ENCODE data around the gene ELOVL6. TPM values are rescaled to one million over a fixed set of nuclear protein-coding genes. Genes with fewer than 3 reads are reported as not detected.
"Not testable (repeated sequence)": the region's sequence is repeated elsewhere in the genome, so short reads cannot be mapped to it uniquely, and the experiment has no call there.

ELOVL6 gene
- total and polyA plus RNA-seq, 3 donors from 2014 or later: 1.3 to 3.5 (median 1.5) TPM

GRCh38 chr4:110236324-110236723 lies 37.9 kb upstream of the ELOVL6 start:
- Histone ChIP-seq H3K4me1 (no peaks in the 10 kb centered on the region), H3K27ac (no peak overlapping the region), H3K36me3 (ENCODE audit: low read depth, missing control alignments) (no peaks in the 10 kb centered on the region), H3K4me3 (no peak overlapping the region), H3K27me3 (no peaks in the 10 kb centered on the region), H3K9me3 (no peaks in the 10 kb centered on the region)
- TF ChIP-seq POLR2A (IDR thresholded peaks at IDR 0.05) (no peak), CTCF (IDR thresholded peaks at IDR 0.05) (no peak)
- 72 to 93% methylated on average over 1 of the region's 1 CpG for WGBS, 2 donors
- no peak for DNase-seq
- intact Hi-C loops (cut with DNase I; ENCODE audit: low total_unique reads): no loop called here

GRCh38 chr4:110233581-110233980 lies 35.2 kb upstream of the ELOVL6 start:
- 65 to 72% methylated on average over 11 of the region's 11 CpGs for WGBS, 2 donors
- intact Hi-C loops (cut with DNase I; ENCODE audit: low total_unique reads); H3K36me3 ChIP-seq (ENCODE audit: low read depth, missing control alignments): not testable (repeated sequence)

GRCh38 chr4:110231869-110232268 lies 33.5 kb upstream of the ELOVL6 start:
- TF ChIP-seq POLR2A (IDR thresholded peaks at IDR 0.05): no peak
- no peak for TF ChIP-seq CTCF (IDR thresholded peaks at IDR 0.05)
- Histone ChIP-seq H3K4me1 (no peaks in the 10 kb centered on the region), H3K9me3 (no peaks in the 10 kb centered on the region), H3K36me3 (ENCODE audit: low read depth, missing control alignments) (no peaks in the 10 kb centered on the region), H3K27me3 (no peaks in the 10 kb centered on the region), H3K27ac (no peak overlapping the region), H3K4me3 (no peak overlapping the region)
- intact Hi-C loops (cut with DNase I; ENCODE audit: low total_unique reads): no loop called here
- no peak for DNase-seq
- 90 to 92% methylated on average over 4 of the region's 4 CpGs for whole genome bisulfite sequencing, 2 donors

More at GRCh38 chr4:110233581-110233980, 35.2 kb upstream of the ELOVL6 start:
- not testable (repeated sequence) for H3K4me1 ChIP-seq, H3K4me3 ChIP-seq, H3K27me3 ChIP-seq, H3K27ac ChIP-seq, DNase-seq, H3K9me3 ChIP-seq

- TF ChIP-seq POLR2A (IDR thresholded peaks at IDR 0.05) (no peak), CTCF (IDR thresholded peaks at IDR 0.05) (no peak)
- 94 to 97% methylated on average over 2 of the region's 2 CpGs for whole genome bisulfite sequencing, 2 donors
- no peak for DNase-seq
- H3K36me3 ChIP-seq (ENCODE audit: low read depth, missing control alignments): no peaks in the 10 kb centered on the region
- H3K4me3 ChIP-seq: no peak overlapping the region
- H3K27me3 ChIP-seq: no peaks in the 10 kb centered on the region
- intact Hi-C loops (cut with DNase I; ENCODE audit: low total_unique reads): no loop called here
- H3K27ac ChIP-seq: no peak overlapping the region
- H3K9me3 ChIP-seq: no peaks in the 10 kb centered on the region
- no peaks in the 10 kb centered on the region for H3K4me1 ChIP-seq
These were observed 30.9 kb upstream of the ELOVL6 start for GRCh38 chr4:110229266-110229665.

DNA sequence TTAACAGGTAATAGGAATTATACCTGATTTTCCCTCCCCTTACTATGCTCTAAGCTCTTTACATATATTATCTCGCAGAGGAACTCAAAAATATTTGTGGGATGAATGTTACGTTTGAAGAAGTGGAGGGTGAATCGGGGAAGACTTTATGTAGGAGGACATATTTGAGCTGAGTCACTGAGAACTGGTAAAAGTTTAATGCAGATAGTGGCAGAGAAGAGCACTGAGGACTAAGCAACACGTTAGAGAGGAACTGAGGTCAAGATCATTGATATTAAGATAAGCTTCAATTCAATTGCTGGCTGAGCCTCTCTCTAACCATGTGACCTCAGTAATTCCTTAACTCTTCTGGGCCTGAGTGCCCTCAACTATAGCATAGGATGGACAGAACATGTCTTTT lies 26.4 kb upstream of the ELOVL6 start:
- Histone ChIP-seq H3K27ac (no peak overlapping the region), H3K4me1 (no peaks in the 10 kb centered on the region), H3K9me3 (no peaks in the 10 kb centered on the region), H3K27me3 (no peaks in the 10 kb centered on the region), H3K4me3 (no peak overlapping the region), H3K36me3 (ENCODE audit: low read depth, missing control alignments) (no peaks in the 10 kb centered on the region)
- no peak for DNase-seq
- 21 to 61% methylated on average over 4 of the region's 4 CpGs for WGBS, 2 donors
- TF ChIP-seq POLR2A (IDR thresholded peaks at IDR 0.05): no peak
- no peak for TF ChIP-seq CTCF (IDR thresholded peaks at IDR 0.05)
- intact Hi-C loops (cut with DNase I; ENCODE audit: low total_unique reads): no loop called here

Data from testis (tissue), 3 donors.